Hippocampal formation (tissue), 2 donors: ENCODE results near the gene PRKCSH.
"Not testable (repeated sequence)": the region's sequence is repeated elsewhere in the genome, so short reads cannot be mapped to it uniquely, and the experiment has no call there.

Experiments
- DNase-seq, 2 donors: peaks; one replicate each; lab custom pipeline; 2025; lab: John Stamatoyannopoulos, UW

PRKCSH gene

DNA sequence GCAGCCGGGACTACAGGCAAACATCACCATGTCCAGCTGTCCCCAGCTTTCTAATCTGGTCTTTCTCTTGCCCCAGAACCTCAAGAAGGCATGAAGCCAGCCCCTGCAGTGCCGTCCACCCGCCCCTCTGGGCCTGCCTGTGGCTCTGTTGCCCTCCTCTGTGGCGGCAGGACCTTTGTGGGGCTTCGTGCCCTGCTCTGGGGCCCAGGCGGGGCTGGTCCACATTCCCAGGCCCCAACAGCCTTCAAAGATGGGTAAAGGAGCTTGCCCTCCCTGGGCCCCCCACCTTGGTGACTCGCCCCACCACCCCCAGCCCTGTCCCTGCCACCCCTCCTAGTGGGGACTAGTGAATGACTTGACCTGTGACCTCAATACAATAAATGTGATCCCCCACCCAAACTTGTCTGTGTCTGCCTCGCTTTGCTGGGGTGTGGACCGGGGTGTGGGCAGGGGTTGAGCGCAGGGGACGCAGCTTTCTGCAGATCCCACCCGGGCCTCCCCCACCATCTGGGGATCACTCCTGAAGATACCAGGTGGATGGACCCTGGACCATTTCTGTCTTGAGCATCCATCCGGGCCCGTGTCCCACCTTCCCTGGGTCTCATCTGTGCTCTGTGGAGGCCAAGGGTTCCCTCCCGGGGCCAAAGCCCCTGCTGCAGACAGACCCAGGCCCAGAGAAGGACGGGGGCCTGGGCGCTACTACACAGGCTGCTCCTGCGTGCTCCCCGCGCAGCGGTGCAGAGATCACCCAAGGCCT is 15.3 kb downstream of the PRKCSH start:
- DNase-seq, result no peak

DNA sequence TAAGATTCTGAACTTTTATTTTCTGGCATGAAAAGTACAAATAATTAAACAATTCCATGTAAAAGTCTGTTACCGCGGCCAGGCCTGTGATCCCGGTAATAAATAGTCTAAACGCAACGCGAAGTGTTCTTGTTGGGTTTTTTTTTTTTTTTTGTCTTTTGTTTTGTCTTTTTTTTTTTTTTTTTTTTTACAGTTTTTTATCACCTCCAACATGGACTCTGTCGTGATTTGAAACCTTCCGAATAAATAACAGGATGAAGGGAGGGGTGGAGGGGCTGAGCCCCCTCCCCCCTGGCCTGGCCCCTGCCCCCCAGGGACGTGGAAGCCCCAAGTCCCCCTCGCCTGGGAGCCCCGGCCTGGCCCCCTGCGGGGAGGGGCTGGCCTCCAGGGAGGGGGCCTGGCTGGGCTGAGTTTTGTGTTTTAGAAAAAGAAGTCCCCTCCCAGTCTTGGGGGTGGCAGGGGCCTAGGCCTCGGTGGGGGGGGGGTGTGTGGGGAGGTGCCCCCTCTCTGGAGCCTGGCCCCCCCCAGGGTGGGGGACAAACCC is 16.0 kb downstream of the PRKCSH start:
- DNase-seq, result no peak

DNA sequence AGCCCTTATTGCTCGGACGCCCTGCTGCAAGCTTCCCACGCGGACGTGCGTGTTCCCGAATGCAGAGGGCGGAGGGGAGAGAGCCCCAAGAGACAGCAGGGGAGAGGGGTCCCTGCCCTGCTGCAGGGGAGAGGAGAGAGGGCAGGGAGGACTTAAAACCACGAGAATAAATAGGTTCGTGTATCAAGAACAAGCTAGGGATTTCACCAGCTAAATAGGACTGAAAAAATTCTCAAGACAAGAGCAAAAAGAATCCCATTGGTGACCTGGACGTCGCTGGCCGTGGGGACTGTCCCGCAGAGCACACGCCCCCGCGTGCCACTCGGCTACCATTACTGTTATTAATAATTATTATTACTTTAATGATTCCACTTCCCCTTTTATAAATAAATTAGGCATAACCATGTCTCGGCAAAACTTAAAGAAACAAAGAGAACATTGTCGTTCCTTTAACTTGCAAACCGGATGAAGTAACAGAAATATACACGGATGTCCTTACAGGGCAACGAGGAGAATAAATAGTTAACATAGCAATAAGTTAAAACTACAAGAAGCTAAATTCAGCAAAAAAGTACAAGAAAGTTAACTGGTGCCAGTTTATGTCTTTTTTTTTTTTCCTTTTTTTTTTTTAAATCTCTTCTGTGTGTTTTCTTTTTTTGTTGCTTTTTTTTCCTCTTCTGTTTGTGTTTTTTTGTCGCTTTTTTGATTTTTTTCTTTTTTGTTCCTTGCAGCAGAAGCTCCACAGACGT is 16.6 kb downstream of the PRKCSH start:
- DNase-seq, result no peak

DNA sequence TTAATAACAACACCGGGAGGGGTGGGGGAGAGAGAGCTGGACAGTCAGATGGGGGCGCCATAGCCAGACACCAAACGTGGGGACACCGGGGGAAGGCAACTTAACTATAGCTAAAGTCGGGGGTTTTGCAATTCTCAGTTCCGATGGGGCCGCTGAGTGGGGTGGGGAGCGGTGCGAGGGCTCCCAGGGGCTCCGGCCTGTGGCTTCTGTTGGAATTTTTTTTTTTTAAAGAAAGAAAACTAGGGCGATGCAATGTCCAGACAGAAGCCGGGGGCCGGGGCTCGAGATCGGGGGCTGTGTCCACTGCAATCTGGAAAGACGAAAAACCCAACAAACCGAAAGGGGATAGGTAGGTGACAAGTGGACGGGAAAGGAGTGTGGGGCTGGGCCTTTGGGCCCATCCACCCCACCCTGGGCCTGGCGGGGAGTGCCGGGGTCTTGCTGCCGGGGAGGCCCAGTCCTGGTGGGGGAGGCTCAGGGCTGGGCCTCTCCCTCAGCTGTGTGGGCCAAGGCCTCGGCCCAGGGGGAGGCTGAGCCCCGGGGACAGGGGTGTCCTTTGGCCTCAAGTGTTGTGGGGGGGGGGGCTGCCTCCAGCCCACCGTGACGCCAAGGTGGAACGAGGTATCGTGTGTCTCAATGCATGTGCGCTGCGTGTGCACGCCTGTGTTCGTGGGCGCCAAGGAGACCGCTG is 17.3 kb downstream of the PRKCSH start:
- no peak for DNase-seq

DNA sequence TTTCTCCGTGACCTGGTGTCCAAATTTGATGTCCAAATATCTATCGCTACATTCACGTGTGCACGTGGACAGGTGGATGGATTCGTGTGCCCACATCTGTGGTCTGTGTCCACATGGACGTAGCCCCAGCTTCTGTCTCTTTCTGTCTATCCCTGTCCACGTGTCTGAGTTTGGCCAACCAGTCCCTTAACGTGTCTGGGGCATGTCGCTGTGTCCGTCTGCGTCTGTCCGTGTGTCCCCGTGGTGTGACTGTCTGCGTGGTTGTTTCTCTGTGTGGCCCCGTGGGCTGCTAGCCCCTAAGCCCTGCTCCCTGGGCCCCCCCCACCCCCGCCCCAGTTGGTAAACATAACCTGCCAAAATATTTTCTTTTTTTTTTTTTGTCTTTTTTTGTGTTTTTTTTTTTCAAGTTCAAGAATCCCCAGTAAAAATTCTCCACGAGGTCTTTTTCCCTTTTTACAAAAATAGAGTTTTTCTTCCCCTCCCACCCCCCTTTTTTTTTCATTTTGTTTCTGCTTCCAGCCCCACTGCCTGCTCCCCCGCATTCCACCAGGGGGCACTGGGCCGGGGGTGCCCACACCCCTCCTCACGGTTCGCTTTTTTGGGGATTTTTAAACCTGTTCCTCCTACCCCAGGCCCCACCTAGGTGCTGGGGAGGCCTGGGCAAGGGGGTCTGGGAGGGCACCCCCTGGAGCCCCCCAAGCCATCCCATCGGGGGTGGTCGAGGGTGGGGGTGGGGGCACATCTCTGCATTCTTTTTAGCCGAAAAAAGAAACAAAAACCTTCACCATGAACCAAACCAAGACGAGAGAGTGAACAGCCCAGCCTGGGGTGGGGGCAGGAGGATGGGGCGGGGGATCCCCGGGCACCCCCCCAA is 18.3 kb downstream of the PRKCSH start:
- no peak for DNase-seq

DNA sequence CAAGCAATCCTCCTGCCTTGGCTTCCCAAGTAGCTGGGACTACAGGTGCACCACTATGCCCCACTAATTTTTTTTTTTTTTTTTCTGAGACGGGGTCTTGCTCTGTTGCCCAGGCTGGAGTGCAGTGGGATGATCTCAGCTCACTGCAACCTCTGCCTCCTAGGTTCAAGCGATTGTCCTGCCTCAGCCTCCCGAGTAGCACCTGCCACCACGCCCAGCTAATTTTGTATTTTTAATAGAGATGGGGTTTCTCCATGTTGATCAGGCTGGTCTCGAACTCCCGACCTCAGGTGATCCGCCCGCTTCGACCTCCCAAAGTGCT is 19.8 kb downstream of the PRKCSH start:
- not testable (repeated sequence) for DNase-seq

DNA sequence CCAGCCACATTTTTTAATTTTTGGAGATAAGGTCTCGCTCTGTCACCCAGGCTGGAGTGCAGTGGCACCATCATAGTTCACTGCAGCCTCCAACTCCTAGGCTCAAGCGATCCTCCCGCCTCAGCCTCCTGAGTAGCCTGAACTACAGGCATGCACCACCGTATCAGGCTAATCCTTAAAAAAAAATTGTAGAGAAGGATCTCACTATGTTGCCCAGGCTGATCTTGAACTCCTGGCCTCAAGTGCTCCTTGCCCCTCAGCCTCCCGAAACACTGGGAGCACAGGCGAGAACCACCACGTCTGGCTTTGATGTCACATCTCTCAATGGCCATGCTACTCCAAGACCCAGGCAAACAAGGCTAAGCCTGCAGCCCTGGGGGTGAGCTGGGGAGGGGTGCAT is 21.2 kb downstream of the PRKCSH start:
- no peak for DNase-seq

DNA sequence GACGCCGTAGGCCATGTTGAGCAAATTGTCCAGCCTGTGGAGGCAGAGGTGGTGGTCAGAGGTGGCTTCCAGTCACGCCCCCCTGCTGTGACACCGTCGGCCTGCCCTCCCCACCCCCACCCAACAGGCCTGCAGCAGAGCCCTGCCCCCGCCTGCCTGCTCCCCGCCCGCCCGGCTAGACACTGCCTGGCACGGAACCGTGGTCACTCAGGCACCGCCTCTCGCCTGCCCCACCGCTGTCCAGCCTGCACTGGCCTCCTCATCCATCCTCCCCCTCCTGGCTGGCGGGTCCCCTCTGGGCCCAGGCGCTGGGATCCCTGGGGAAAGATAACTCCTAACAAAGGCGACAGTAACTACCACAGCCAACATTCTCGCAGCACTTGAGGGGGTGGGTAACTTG is 21.7 kb downstream of the PRKCSH start:
- peak; percentile 79 to 90 for DNase-seq

DNA sequence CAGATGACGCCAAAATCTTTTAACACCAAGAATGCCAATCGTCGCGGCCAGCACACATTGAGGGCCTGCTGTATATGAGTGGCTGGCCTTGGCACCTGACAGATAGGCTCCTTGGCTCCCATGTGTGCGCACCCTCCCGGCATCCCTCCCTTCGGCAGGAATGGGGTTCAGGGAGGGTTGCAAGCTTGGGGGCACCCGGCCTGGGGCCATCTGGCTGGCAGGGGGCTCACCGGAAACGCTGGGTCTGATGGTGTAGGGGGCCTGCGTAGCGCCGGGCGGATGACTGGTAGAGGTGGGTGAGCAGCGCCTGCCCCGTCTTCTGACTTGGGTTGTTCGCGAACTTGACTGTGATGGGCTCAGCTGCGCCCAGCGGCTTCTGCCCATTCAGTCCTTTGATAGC is 22.4 kb downstream of the PRKCSH start:
- no peak for DNase-seq

DNA sequence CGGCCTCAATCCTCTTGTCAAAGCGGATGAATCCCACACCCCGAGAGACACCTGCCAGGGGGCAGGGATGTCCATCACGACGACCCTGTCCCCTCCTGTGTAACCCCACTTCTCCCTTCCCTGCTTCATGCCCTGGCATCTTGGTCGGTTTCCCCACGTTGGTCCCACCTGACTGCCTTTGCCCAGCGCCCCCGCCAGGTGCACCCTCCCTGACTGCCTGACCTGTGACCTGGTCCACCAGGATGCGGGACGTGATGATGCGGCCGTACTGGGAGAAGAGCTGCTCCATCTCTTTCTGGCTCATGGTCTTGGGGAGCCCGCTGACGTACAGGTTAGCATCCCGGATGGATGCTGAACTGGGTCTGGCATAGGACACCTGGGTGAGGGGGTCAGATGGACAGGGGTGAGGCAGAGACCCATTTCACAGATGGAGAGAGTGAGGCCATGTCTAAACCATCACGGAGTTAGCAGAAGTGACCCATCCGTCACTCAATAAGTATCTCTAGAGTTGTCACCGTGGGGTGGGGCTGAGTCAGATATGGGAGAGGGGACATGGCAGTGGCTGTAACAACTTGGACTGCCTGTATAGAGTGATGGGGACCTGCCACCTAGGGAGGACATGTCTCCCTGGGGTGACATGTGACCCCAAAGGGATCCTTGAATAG is 22.9 kb downstream of the PRKCSH start:
- no peak for DNase-seq

DNA sequence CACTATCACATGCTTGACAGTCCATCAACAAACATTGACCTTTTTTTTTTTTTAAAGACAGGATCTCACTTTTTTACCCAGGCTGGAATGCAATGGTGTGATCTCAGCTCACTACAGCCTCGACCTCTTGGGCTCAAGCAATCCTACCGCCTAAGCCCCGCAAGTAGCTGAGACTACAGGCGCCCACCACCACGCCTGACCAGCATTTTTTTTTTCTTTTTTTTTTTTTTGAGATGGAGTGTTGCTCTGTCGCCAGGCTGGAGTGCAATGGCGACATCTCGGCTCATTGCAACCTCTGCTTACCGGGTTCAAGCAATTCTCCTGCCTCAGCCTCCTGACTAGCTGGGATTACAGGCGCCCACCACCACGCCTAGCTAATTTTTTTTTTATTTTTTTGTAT is 23.5 kb downstream of the PRKCSH start:
- DNase-seq, result not testable (repeated sequence)

DNA sequence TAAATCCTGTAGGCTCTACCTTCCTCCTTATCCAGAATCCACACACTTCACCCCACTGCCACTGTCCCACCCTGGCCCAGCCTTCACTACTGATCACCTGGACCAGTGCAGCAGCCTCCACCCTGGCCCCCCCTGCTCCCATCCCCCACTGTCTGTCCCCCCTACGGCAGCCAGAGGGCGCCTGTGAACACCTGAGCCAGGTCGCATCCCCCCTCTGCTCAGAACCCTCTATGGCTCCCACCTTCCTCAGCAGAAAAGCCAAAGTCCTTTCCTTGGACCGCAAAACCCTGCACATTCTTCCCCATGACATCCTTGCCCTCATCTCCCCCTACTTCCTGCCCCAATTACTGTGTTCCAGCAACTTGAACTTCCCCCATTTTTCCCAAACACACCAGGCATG is 24.8 kb downstream of the PRKCSH start:
- no peak for DNase-seq

DNA sequence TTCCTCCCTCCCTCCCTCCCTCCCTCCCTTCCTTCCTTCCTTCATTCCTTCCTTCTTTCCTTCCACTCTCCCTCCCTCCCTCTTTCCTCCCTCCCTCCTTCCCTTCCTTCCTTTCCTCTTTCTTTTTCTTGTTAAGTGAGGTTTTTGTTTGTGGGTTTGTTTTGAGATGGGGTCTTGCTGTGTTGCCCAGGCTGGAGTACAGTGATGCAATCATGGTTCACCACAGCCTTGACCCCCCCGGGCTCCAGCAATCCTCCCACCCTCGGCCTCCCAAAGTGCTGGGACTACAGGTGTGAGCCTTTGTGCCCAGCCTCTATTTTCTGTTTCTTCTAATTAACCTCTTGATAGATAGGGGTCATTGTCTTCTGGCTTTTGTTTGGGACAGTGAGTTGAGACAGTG is 26.0 kb downstream of the PRKCSH start:
- no peak for DNase-seq

DNA sequence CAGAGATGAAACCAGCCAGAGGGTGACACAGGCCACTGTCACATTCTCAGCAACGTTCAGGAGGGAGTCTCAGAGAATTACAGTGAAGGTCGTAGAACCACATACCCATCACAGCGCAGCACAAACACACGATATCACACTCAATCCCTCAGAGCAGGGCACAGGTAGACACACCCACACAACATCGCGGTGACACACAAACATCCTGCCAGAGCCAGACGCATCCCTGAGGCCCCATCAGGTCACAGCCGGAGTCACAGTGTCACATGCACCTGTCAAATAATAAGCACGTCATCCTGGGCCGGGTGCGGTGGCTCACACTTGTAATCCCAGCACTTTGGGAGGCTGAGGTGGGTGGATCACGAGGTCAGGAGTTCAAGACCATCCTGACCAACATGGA is 28.0 kb downstream of the PRKCSH start:
- DNase-seq, result no peak

DNA sequence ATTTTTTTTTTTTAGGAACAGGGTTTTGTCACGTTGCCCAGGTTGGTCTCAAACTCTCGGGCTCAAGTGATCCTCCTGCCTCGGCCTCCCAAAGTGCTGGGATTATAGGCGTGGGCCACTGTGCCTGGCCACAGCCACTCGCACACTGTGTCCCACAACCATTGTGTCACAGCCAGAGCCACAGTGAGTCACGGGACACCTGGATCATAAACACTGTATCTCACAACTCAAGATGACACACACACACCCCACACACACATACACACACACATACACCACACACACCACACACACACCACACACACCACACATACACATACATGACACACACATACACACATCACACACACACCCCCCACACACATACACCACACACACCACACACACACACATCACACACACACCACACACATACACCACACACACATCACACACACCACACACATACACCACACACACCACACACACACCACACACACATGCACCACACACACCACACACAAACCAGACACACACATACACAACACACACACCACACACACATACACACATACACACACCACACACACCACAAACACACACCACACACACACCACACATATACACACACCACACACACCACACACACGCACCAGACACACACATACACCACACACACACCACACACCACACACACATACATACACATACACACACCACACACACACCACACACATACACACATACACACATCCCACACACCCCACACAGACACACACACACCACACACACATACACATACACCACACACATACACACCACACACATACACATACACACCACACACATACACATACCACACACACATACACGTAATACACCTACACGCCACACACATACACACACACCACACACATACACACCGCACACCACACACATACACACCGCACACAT is 29.2 kb downstream of the PRKCSH start:
- no peak for DNase-seq

DNA sequence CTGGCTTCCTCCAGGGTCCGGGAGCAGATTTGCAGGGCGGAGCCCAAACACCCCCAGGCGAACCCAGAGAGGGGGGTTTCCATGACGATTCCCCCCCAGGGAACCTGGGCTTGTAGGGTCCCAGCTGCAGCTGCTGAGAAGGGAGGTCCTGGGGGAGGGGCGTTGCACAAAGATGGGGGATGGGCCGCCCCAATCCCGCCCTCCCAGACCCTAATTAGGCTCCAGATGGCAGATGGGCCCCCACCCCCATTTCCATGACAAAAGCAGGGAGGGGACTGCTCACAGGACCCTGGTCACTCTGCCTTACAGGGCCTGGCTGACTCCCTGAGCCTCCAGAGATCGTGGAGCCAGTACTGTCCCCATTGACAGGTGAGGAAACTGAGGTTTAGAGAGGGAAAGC is 30.2 kb downstream of the PRKCSH start:
- no peak for DNase-seq

DNA sequence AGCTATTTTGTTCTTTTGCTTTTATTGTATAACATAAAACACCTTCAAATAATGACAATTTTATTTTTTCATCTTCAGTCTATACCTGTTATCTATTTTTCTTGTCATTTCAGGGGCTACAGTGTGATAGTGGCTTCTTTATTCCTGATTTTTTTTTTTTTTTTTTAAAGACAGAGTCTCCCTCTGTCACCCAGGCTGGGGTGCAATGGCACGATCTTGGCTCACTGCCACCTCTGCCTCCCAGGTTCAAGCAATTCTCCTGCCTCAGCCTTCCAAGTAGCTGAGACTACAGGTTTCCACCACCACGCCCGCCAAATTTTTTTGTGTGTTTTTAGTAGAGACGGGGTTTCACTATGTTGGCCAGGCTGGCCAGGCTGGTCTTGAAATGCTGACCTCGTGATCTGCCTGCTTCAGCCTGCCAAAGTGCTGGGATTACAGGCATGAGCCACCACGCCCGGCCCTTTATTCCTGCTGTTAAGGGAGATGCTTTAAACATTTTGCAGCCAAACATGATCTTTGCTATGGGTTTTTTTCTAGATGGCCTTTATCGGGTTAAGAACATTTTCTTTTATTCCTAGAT is 32.9 kb downstream of the PRKCSH start:
- not testable (repeated sequence) for DNase-seq

DNA sequence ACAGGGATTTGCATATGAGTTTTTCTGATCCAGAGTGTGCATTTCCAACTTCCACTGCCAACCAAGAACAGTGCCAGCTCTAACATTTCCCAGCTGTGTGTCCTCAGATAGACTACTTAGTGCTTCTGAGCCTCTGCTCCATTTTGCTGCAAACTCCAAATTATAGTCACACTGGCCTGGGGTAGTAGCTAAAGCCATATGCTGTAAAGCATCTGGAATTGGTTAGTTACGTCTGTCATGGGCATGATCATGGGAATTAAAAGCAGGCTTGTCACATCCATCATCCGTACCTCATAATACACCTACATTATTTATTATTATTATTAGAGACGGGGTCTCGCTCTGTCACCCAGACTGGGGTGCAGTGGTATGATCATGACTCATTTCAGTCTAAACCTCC is 38.3 kb downstream of the PRKCSH start:
- no peak for DNase-seq

DNA sequence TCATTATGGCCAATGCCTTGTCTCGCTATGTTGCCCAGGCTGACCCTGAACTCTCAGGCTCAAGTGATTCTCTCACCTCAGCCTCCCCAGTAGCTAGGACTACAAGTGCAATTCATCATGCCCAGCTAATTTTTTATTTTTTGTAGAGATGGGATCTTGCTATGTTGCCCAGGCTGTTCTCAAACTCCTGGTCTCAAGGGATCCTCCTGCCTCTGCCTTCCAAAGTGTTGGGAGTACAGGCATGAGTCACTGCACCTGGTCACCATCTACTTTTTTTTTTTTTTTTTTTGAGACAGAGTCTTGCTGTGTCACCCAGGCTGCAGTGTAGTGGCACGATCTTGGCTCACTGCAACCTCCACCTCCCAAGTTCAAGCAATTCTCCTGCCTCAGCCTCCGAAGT is 39.9 kb downstream of the PRKCSH start:
- DNase-seq, result not testable (repeated sequence)

DNA sequence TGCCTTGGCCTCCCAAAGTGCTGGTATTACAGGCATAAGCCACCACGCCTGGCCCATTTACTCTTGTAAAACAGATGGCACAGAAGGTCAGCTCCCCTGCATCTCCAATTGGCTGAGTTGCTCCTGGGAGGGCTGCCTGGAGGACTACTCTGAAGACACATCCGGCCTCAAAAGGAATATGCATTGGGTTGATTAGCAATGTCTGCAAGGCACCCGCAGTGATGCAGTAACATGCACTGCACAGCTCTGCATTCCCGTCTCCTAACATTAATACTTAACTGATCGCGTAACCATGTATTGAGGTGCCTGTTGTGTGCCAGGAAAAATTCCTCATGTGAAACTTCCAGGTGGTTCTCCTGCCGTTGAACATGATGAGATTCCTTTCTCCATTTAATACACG is 40.4 kb downstream of the PRKCSH start:
- DNase-seq, result no peak
